Measurements from ENCODE around the gene WNT11.
"Not testable (repeated sequence)": the region's sequence is repeated elsewhere in the genome, so short reads cannot be mapped to it uniquely, and the experiment has no call there.

The WNT11 gene

DNA sequence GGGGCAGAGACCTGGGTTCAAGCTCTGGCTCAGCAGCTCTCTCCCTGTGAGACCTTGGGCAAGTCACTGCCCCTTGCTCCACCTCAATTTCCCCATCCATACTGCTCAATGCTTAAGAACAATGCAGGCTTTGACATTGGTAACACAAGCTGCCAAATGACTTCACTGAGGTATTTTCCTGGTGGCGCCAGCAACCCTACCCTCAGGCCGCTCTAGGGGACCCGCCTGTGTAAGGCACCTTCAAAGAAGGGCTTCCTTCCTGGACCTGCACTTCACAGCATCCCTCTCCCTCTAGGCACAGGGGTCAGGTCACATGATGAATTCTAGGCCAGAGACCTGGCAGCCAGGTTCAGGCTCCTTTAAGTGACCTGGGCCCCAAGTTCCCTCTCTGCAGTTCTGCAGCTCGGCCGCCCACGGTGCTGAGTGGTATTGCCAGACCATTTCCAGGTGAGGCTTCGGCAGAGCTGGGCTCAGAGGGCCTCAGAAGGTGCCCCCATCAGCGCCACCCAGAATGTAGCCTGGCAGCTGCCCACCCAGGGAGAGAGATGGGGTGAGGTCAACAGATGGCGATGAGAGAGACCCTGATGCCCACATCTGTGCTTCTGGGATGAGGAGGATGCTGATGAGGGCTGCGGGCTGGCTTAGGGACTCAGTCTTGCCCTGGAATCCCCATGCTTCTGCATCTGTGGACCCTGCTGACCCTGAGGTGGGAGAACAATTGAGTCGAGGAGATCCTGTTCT lies 4.5 kb downstream of the WNT11 start:
- no peak for DNase-seq (ENCODE audit: low read depth in 2 of 2)

DNA sequence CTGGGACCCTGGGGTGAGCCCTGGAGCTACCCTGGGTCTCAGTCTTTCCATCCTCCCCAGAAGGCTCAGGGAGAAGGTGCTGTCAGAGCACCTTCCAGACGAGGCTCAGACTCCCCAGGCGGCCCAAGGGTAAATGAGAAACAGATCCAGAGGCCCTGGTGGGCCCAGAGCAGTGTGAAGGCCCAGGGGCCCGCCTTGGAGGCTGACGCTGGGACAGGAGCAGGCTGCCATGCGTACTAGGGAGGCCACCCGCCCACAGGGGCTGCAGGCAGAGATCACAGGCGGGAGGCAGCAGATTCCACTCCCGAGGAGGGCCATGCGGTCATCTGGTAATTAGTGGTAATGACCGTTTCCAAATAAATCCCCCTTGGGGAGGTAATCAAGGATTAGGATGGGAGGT lies 5.2 kb downstream of the WNT11 start:
- DNase-seq (ENCODE audit: low read depth in 2 of 2), result no peak

DNA sequence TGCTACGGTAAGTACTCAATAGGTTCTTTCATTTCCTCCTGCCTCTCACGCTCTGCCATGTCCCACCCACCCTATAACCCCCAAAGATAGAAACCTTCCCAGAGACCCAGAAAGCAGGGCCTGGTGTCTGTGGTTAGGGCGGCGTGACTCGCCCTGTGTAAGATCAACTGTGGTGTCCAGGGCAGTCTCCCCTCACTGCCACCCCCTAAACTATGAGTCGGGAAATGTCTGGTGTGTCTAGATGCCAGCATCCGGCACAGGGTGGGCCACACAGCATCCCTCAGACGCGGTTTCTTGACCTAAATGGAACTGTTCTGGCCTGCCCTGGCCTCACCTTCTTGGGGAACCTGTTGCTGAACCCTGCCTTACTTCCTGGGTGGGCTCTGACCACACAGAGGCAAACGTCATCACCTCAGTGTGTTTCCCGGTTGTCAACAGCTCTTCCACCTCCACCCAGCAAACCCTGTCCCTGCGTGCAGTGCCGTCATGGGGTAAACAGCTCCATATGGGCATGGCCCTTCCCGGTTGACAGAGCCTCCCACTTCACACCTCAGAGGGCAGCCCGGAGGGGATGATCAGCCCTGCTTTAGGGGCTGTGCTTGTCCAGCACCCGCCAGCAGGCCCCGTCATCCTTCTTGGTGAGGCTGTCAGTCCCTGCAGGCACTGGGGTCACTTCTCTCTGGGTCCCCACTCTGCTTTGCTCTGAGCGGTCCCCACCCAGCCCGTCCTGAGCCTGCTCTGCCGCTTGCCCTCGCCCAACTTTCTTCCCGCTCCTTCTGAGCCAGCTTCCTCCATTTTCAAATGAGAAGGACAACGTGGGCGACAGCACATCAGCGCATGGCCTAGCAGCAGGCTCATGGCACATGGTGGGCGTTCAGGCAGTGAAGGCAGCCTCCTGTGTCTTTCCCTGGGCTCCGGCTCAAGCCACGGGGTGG lies 6.0 kb downstream of the WNT11 start:
- DNase-seq (ENCODE audit: low read depth in 2 of 2), result no peak

DNA sequence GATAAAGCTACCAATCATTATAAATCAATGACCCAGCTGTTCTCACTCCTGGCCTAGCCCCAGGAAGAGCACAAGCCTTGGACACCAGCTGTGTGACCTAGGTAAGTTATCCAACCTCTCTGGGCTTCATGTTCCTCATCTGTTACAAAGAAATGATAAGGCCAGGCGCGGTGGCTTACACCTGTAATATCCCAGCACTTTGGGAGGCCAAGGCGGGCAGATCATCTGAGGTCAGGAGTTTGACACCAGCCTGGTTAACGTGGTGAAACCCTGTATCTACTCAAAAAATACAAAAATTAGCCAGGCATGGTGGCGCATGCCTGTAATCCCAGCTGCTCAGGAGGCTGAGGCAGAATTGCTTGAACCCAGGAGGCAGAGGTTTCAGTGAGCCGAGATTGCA lies 7.6 kb downstream of the WNT11 start:
- DNase-seq (ENCODE audit: low read depth in 2 of 2), result not testable (repeated sequence)

DNA sequence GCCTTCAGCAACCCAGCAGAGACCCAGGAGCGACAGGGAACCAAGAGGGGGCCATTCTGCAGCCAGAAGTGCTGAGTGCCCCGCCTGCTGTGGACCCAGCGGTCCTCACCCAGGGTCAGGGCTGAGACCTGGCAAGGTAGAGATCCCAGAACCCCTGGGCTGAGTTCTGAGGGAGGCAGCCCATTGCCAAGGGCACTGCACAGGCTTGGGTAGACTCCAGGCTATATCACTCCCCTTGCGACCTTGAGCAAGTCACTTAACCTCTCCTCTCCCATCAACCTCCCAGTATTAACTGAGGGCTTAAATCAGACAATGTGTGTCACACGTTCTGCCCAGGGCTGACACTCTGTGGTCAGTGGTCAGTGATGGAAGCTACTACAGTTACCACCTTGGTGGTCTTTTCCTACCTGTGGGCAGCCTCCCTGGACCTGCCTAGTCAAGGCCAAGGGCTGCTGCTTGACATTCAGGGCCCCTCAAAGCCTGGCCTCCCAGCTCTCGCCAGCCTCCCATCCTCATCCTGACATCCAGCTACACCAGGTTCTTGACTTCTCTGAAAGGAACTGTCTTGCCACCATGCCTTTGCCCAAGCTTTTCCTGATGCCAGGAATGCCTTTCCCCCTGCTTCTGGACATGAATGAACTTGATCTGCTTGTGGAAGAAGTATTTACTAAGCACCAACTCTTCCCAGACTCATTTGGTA lies 8.2 kb downstream of the WNT11 start:
- DNase-seq (ENCODE audit: low read depth in 2 of 2), result no peak

DNA sequence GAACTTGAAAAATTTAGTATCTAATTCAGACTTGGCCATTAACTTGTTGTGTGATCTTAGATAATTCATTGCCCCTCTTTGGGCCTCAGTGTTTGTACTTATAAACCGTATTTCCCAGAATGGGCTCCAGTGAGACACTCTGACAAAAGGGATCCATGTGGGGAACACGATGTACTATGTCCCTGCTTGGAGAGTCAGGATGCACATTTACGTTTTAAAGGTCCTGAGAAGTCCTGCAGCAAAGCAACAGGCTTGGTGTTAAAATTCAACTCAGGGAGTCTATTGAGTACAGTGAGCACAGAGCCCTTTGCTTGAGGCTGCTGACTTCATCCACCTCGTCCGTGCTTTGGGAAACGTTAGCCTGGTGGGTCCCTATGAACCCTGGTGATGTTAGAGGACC lies 9.0 kb downstream of the WNT11 start:
- DNase-seq (ENCODE audit: low read depth in 2 of 2), result no peak

DNA sequence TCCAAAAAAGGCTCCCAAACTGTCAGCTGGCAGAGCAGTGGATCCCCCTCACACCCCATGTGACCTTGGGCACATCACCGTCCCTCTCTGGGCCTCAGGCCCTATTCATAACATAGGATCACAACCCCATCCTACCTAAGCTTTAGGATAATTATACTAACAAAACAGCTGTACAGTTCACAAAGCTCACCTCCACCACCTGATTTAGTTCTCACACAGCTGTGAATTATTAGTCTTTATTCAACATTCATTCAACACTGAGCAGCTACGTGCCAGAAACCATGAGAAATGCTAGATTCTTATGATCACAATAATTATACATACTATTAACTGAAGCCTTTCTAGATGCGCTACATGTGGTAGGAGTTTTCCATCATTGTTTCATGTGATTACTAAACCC lies 9.5 kb downstream of the WNT11 start:
- no peak for DNase-seq (ENCODE audit: low read depth in 2 of 2)

DNA sequence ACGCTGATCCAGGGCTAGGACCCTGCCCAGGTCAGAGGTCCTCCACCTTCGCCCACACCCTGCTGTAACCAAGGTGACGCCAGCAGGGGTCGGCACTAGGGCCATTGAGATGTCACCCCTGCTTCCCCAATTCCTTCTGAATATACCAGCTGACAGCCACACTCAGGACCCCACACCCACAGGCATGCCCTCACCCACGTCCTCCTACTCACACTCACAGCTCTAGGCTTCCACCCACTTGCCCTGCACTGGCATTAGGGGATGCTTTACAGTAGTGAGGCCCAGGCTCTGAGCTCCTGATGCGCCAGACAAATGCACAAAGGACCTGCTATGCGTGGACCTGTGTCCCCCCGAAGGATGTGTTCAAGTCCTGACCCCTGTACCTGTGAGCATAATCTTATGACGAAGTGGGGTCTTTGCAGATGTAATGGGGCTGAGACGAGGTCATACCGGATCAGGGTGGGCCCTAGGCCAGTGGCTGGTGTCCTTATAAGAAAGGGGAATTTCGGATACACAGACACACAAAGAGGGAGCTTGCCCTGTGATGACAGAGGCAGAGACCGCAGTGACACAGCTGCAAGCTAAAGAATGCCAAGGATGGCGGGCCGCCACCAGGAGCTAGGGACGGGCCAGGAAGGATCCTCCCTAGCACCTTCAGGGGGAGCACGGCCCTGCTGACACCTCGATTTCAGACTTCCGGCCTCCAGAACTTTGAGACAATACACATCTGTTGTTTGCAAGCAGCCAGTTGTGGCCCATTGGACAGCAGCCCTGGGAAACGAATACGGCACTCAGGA lies 11.2 kb downstream of the WNT11 start:
- no peak for DNase-seq (ENCODE audit: low read depth in 2 of 2)

DNA sequence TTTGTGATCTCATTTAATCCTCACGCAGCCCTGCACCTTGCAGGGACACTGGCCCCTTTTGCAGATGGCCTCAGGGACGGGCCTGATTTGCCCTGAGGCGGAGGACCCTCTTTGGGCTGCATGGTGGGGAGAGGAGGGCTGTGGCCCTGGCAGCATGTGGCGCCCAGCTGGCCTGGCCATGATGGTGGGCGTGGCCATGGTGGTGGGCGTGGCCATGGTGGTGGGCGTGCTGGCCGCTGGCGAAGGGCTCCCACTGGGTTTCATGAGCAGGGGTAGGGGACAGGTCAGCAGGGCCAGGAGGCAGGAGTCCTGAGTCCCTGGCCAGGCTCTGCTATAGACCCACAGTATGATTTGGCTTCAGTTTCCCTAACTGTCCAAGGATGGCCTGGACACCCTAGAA lies 13.1 kb downstream of the WNT11 start:
- DNase-seq (ENCODE audit: low read depth in 2 of 2), result no peak

DNA sequence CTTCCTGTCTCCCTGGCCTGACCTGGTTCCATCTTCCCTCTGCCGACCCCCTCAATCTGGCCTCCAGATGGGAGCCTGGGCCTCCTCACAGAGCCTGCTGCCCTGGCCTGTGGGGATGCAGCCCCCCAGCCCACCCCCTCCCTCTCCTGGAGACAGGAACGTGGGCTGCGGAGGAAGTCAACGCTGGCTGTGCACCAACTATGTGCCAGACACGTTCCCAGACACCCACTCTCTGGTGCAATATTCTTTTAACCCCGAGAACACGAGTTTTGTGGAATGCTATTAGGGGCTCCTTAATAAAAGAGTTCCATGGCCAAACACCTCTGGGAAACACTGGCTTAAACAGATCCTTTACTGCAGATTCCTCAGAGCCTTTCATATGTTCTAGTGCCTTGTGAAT lies 15.9 kb downstream of the WNT11 start:
- DNase-seq (ENCODE audit: low read depth in 2 of 2), result no peak

DNA sequence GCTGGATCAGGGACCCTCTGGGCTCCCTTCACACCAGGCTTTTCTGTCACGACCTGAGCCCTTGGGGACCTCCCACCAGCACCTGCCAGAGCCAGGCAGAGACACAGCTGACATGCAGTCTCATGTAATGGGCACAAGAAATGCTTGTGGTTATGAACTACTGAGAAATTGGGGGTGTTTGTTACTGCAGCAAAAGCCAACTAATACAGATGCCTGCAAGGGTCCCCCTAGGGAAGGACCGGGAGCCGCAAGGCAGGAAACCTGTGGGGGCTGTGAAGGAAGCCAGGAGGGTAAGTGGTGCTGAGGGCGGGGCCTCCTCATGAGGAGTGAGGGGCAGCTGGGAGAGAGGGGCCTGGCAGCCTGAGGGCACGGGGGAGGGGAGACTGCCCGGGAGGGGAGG lies 16.6 kb downstream of the WNT11 start:
- DNase-seq (ENCODE audit: low read depth in 2 of 2), result no peak

DNA sequence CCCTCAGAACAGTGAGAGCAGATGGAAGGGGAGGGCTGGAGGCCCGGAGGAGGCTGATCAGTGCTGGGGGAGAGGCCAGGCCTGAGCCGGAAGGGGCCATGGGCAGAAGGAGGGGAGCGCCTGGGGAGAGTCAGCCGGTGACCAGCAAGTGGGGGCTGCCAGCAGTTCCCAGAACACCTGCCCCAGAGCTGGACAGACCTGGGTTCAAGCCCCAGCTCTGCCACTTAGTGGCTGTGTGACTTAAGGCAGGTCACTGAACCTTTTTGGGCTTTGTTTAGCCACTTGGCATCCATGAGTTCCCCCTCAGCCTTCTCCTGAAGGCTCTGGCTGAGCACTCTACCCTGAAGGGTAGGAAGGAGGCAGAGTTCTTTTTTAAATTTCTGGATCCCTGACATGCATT lies 17.4 kb downstream of the WNT11 start:
- no peak for DNase-seq (ENCODE audit: low read depth in 2 of 2)

DNA sequence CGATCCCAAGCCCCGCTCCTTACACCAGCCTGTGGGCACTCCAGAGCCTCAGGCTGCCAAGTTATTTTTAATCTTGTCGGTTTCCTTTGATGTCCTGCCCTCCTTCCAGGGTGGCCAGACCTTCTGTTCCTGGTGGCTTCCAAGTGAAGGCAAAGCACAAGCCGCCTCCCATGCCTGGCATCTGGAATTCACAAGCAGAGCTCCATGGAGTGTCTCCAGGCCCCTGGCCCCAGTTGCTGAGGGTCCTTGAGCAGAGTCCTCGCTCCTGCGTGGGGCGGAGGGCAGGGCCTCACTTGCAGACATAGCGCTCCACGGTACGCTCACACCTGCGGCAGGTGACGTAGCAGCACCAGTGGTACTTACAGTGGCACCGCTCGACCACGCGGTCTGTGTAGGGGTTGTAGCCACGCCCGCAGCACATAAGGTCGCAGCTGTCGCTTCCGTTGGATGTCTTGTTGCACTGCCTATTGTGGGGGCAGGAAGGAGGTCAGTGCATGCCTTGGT lies 19.5 kb downstream of the WNT11 start:
- DNase-seq (ENCODE audit: low read depth in 2 of 2), result no peak

DNA sequence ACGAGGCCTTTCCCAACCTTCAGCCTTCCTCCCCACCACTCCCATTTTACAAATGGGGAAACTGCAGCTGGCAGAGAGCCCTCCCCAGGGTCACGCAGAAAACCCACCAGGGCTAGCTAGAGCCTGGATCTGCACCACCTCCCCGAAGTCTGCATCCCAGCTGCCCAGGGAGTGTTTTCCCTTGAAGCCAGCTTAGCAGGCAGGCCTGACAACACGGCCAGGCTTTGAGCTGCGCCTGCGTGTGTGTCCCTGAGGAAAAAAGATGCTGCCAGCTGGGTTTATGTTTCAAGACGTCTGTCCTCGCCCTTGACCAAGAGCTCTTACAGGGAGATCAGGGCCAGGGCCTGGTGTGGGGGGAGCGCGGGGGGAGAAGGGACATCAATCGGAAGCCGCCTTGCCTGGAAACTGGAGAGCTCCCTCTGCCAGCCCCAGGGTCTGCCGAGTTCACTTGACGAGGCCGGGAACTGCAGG lies 20.3 kb downstream of the WNT11 start:
- DNase-seq (ENCODE audit: low read depth in 2 of 2), result no peak

DNA sequence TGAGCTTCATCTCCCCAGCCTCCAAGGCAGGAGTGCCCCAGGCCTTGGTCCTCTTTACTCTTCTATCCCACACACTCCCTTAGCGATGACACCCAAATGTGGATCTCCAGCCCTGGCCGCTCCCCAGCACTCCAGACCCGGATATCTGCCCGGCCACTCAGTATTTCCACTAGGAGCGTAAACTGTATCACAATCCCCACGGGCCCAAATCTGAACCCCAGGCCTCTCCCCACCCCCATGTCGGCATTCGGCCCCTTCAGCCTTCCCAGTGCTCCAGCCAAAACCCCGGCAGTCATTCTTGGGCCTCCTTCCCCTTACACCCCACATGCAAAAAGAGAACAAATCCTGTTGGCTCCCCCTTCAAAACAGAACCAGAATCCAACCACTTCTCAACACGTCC lies 20.8 kb downstream of the WNT11 start:
- DNase-seq (ENCODE audit: low read depth in 2 of 2), result no peak

DNA sequence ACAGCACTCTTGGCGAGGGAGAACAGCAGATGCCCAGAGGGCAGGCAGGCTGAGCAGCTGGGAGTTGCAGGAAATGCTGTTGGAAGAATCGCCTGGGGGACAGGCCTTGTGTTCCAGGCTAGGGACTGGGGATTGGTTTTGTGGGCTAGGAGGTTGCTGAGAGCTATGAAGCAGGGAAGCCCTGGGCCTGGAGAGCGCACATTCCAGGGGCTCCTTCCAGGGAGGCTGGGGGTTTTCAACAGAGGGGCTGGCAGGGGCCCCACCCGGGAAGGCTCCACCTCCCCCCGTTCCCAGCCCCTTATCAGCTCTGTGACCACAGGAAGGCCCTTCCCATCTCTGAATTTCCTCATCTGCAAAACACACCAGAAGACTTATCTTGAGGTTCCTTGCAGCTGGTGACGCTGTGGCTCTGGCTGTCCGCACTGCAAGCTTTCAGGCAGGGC lies 21.7 kb downstream of the WNT11 start:
- no peak for DNase-seq (ENCODE audit: low read depth in 2 of 2)

DNA sequence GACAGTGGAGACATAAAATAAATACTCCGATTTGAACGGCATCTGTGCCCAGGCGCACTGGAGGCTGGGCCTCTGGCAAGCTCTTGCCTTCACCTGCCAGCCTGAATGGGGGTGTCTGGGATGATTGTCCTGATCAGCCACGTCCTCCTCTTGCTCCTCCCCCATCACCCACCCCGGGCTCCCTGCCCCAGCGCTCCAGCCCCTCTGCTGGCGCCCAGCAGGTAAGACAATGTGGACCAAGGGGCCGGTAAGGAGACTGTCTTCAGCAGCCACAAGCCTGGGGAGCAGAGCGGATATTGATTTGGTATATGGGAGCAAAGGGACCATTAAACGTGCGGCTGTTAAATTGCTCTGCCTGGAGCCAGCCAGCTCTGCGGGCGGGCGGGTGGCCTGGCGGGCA lies 24.9 kb downstream of the WNT11 start:
- no peak for DNase-seq (ENCODE audit: low read depth in 2 of 2)

DNA sequence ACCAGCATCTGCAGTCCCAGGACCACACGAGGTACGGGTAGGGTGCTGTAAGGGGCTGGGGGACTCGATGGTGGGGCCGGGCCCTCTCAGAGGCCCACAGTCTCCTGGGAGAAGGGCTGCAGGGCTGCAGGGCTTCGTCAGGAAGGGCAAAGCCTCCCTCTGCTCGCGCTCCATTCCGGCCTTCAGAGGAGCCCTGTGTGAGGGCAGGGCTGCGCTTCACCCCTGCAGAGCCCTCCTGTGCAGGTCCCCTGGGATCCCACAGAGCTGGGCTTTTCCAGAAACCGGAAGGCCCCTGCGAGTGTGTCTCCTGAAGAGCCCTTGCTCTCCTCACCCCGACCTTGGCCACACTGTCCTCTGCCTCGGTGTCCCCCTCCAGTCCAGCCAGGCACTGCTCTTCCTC lies 27.2 kb downstream of the WNT11 start:
- no peak for DNase-seq (ENCODE audit: low read depth in 2 of 2)

DNA sequence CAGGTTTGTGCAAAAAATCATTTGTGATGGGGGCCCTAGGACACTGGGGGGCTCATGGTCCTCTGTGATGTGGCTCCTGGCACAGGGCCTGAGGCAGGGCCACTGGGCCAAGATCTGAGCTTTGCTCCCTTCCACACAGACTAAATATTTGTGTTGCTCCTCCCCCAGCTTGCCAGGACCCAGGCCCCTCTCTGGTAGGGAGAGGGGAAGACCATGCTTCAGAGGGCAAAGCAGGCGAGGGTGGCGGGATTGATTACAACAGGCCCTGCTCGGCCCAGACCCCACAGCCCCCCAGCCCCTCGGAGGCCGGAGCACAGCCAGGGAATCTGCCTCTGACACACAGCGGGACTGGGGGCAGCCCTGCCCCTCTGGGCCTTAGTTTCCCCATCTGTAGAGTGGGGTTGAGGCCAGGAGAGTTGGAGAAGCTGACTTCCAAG lies 29.0 kb downstream of the WNT11 start:
- no peak for DNase-seq (ENCODE audit: low read depth in 2 of 2)

DNA sequence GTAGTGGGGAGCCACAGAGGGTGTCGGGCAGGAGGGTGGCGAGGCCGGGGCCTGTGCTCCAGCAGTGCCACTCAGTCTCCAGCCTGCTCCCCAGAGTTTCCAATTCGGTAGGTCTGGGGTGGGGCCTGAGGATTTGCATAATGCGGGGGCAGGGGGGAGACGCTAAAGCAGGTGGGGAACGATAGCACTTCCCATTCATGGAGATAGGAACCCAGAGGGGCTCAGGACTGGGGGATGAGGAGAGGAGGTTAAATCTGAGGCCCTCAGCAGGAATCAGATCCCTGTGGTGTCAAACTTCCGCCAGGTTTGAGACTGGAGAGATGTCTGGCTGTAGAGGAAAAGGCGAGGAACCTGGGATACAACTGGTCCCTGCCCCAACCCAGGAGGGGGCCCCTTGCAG lies 29.8 kb downstream of the WNT11 start:
- DNase-seq (ENCODE audit: low read depth in 2 of 2), result no peak

DNA sequence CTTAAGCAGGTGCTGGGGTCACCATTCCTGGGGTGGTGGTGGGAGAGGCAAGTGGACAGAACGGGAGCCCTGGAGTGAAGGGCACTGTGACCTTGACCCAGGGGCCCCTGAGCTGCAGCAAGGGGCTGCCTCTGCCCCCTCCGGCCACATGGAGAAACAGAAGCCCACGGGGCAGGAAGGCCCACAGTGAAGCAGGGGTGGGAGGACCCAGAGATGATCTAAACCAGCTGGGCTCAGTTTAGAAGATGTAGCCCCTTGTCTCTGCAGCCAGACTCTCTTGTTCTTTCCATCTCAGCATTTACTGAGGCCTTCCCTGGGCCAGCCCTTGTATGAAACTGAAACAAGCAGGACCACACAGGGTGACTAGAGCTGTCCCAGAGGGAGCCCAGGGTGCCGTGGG lies 30.5 kb downstream of the WNT11 start:
- DNase-seq (ENCODE audit: low read depth in 2 of 2), result no peak

All from activated CD8-positive, alpha-beta memory T cell treated with anti-CD3 and anti-CD28 coated beads for 4 hours (primary cell).